IMR-90 (cell line): Measurements from ENCODE around the gene CAMTA1. TPM values are rescaled to one million over a fixed set of nuclear protein-coding genes. Genes with fewer than 3 reads are reported as not detected.

Experiments
- ATAC-seq: fragments of 200-7000 bp; cut with Tn5 transposase; 2 replicates; pipeline ENCODE4 v1.9.1; 2020; ENCODE audit warnings: low read depth, mild to moderate bottlenecking, moderate library complexity
- BruUV-seq: library from RNA; stranded (reverse); fragments of 400-500 nt; replicated peaks from 2 replicates; lab custom pipeline; 2021; lab: Mats Ljungman, UMichigan
- CTCF ChIA-PET: fragments of 300-600 bp; formaldehyde crosslinking; extraction: SDS; loops from one replicate; lab custom pipeline; 2021; ENCODE audit warnings: antibody characterized with exemption; lab: Yijun Ruan, JAX
- POLR2A ChIA-PET: fragments of 300-600 bp; sonication (Branson Sonifier 250); formaldehyde crosslinking; loops from one replicate; lab custom pipeline; 2022; ENCODE audit warnings: antibody characterized with exemption; ENCODE audit not compliant: unreplicated experiment; lab: Charles Lee
- DNase-seq: peaks from one replicate; pipeline ENCODE4 v3.0.0; 2013
- H2AFZ ChIP-seq: replicated peaks from 2 replicates; pipeline ENCODE3; 2013; ENCODE audit warnings: low read length, mild to moderate bottlenecking; ENCODE audit not compliant: poor library complexity
- H2AK5ac ChIP-seq: 2 replicates; pipeline ENCODE4 v1.6.1; 2013; ENCODE audit warnings: low read depth, low read length, inconsistent platforms
- H2AK9ac ChIP-seq: replicated peaks from 2 replicates; pipeline ENCODE3; 2013; ENCODE audit warnings: mild to moderate bottlenecking, low read depth, low read length, moderate library complexity; ENCODE audit not compliant: poor library complexity
- H2BK120ac ChIP-seq: 2 replicates; pipeline ENCODE4 v1.6.1; 2013; ENCODE audit warnings: low read depth, low read length, inconsistent platforms
- H2BK15ac ChIP-seq: 3 replicates; pipeline ENCODE4 v1.6.1; 2013; ENCODE audit warnings: low read depth, low read length, inconsistent platforms
- H2BK20ac ChIP-seq: 2 replicates; pipeline ENCODE4 v1.6.1; 2013; ENCODE audit warnings: low read depth, mild to moderate bottlenecking, inconsistent platforms, low read length, moderate library complexity
- H2BK5ac ChIP-seq: 2 replicates; pipeline ENCODE4 v1.6.1; 2013; ENCODE audit warnings: mild to moderate bottlenecking, low read depth, low read length, inconsistent platforms; ENCODE audit not compliant: poor library complexity, severe bottlenecking
- H3K14ac ChIP-seq: replicated peaks from 2 replicates; pipeline ENCODE4 v1.6.1; 2013; ENCODE audit warnings: low read depth, low read length, inconsistent platforms
- H3K18ac ChIP-seq: 2 replicates; pipeline ENCODE4 v1.6.1; 2013; ENCODE audit warnings: low read depth, low read length, control low read depth
- H3K23ac ChIP-seq: 2 replicates; pipeline ENCODE4 v1.6.1; 2013; ENCODE audit warnings: low read depth, low read length, inconsistent platforms
- H3K27ac ChIP-seq: 2 replicates; pipeline ENCODE4 v1.5.1; 2013; ENCODE audit warnings: mild to moderate bottlenecking, control low read depth, low read length; ENCODE audit not compliant: insufficient read depth
- H3K27me3 ChIP-seq: 2 replicates; pipeline ENCODE4 v1.6.1; 2013; ENCODE audit warnings: low read length; ENCODE audit not compliant: control insufficient read depth, insufficient read depth
- H3K36me3 ChIP-seq: 2 replicates; pipeline ENCODE4 v1.6.1; 2013; ENCODE audit warnings: low read length, mixed read lengths; ENCODE audit not compliant: control insufficient read depth, insufficient read depth
- H3K4ac ChIP-seq: 2 replicates; pipeline ENCODE4 v1.6.1; 2013; ENCODE audit warnings: low read depth, low read length, inconsistent platforms
- H3K4me1 ChIP-seq: 2 replicates; pipeline ENCODE4 v1.6.1; 2013; ENCODE audit warnings: low read length, mixed read lengths; ENCODE audit not compliant: control insufficient read depth, insufficient read depth
- H3K4me2 ChIP-seq: 2 replicates; pipeline ENCODE4 v1.6.1; 2013; ENCODE audit warnings: low read depth, mild to moderate bottlenecking, control low read depth, low read length, moderate library complexity
- H3K4me3 ChIP-seq: 2 replicates; pipeline ENCODE4 v1.5.1; 2013; ENCODE audit warnings: low read depth, mild to moderate bottlenecking, control low read depth, low read length, moderate library complexity; ENCODE audit not compliant: insufficient read depth
- H3K56ac ChIP-seq: 2 replicates; pipeline ENCODE4 v1.6.1; 2013; ENCODE audit warnings: low read length, inconsistent platforms; ENCODE audit not compliant: insufficient read depth; ENCODE audit errors: extremely low read depth
- H3K79me1 ChIP-seq, 2 experiments: 2 replicates each; pipeline ENCODE4 v1.6.1; 2013; ENCODE audit warnings: low read length in 2 of 2, inconsistent platforms in 1 of 2, low read depth in 1 of 2
- H3K9ac ChIP-seq: 2 replicates; pipeline ENCODE4 v1.6.1; 2013; ENCODE audit warnings: low read depth, low read length, control low read depth
- H3K9me1 ChIP-seq: 2 replicates; pipeline ENCODE4 v1.6.1; 2013; ENCODE audit warnings: low read length, inconsistent platforms; ENCODE audit not compliant: insufficient read depth
- H3K9me3 ChIP-seq: 2 replicates; pipeline ENCODE4 v1.6.1; 2013; ENCODE audit warnings: low read length; ENCODE audit not compliant: control insufficient read depth, insufficient read depth
- H4K20me1 ChIP-seq: 2 replicates; pipeline ENCODE4 v1.6.1; 2013; ENCODE audit warnings: low read length, inconsistent platforms; ENCODE audit not compliant: insufficient read depth
- H4K5ac ChIP-seq: 2 replicates; pipeline ENCODE4 v1.6.1; 2013; ENCODE audit warnings: mild to moderate bottlenecking, low read depth, low read length, control low read depth
- H4K8ac ChIP-seq, 2 experiments: 2 replicates each; pipeline ENCODE4 v1.6.1; 2013; ENCODE audit warnings: low read depth in 2 of 2, low read length in 2 of 2, control low read depth in 1 of 2, inconsistent platforms in 1 of 2
- H4K91ac ChIP-seq: 2 replicates; pipeline ENCODE4 v1.6.1; 2013; ENCODE audit warnings: low read depth, low read length, inconsistent platforms; ENCODE audit not compliant: insufficient read depth
- FOS ChIP-seq: fragments of 150-350 bp; IDR thresholded peaks from 2 replicates; pipeline ENCODE4 v1.6.1; 2016; ENCODE audit warnings: low read depth, low read length
- MAFK ChIP-seq: IDR thresholded peaks from 2 replicates; pipeline ENCODE4 v1.6.1; 2012; ENCODE audit warnings: low read depth, low read length, improper control_type of control experiment
- MAZ ChIP-seq: IDR thresholded peaks from 2 replicates; pipeline ENCODE4 v1.6.1; 2012; ENCODE audit warnings: low read depth, mild to moderate bottlenecking, low read length, improper control_type of control experiment, moderate library complexity, borderline replicate concordance
- NFE2L2 ChIP-seq: fragments of 150-350 bp; IDR thresholded peaks from 2 replicates; pipeline ENCODE4 v1.6.1; 2016; ENCODE audit warnings: low read depth, mild to moderate bottlenecking, low read length
- POLR2A ChIP-seq: IDR thresholded peaks from 2 replicates; pipeline ENCODE4 v1.6.1; 2012; ENCODE audit warnings: mild to moderate bottlenecking, low read depth, low read length
- RCOR1 ChIP-seq: IDR thresholded peaks from 2 replicates; pipeline ENCODE4 v1.6.1; 2012; ENCODE audit warnings: mild to moderate bottlenecking, low read length, improper control_type of control experiment; ENCODE audit not compliant: insufficient replicate concordance
- SMC3 ChIP-seq: fragments of 150-350 bp; IDR thresholded peaks from 2 replicates; pipeline ENCODE4 v1.6.1; 2016; ENCODE audit warnings: low read depth, mild to moderate bottlenecking, antibody characterized with exemption, low read length, moderate library complexity
- WGBS, 2 experiments: methylation state at CpG; one replicate each; pipeline versions ENCODE4 v1.1.5 to v1.1.7; 2013; ENCODE audit warnings: missing lambda C conversion rate in 2 of 2; ENCODE audit not compliant: insufficient read length in 1 of 2; ENCODE audit errors: extremely low coverage in 2 of 2; 5-methylcytosine and 5-hydroxymethylcytosine counted together
- dilution Hi-C: fragments of 300-500 bp; cut with HindIII; formaldehyde crosslinking; loops from one replicate; pipeline ENCODE4 v1.14.3; 2018; ENCODE audit warnings: low sequenced_read_pairs; ENCODE audit not compliant: unreplicated experiment
- in situ Hi-C: fragments of 300-500 bp; cut with MboI; formaldehyde crosslinking; loops from 3 replicates; pipeline ENCODE4 v1.14.3; 2019; ENCODE audit warnings: low sequenced_read_pairs, inconsistent platforms, mixed read lengths
- intact Hi-C: fragments of 100-400 bp; cut with micrococcal nuclease; formaldehyde crosslinking; loops from 2 replicates; pipeline ENCODE4 v1.10.0; 2022
- polyA plus RNA-seq, 3 experiments: library from polyadenylated mRNA; depleted of rRNA; stranded (reverse); fragments of >200 nt; gene quantifications; 2 replicates each; pipeline ENCODE4 v1.2.3, GENCODE V29; 2012; ENCODE audit warnings: low replicate concordance in 1 of 3
- total RNA-seq: library from RNA; depleted of rRNA; stranded (reverse); fragments of >200 nt; gene quantifications from 2 replicates; pipeline ENCODE4 v1.2.3, GENCODE V29; 2012
- TF ChIP-seq, protein P1 (sequence below): fragments of 150-350 bp; IDR thresholded peaks from 2 replicates; pipeline ENCODE4 v1.6.1; 2017; ENCODE audit warnings: mild to moderate bottlenecking, antibody characterized with exemption, low read length, low read depth

Gene CAMTA1
- total and polyA plus RNA-seq, 2 of the 4 experiments (the other 2 are of a cell fraction): 35.5 to 74.3 TPM

DNA sequence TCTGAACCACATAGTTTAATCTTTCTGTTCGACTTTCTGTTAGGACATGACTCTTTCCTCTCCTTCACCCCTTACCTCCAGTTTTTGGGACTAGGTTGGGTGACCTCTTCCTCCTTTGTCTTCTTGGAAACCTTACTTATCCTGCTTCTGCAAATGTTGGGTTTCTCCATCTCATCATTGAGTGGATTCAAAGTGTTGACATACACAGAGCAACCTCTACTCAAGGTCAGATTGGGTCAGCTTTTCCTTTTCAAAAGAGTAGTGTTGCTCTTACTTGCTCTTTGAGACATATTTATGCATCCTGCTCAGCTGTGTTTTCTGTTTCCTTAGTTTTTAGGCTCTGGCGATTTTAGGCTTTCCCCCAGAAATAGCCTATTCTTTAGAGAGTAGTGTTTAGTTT is 3.7 kb downstream of the CAMTA1 start:
- Histone ChIP-seq H3K18ac (no peak overlapping the region), H3K9ac (no peak overlapping the region), H4K8ac (no peak overlapping the region), H3K4me3 (no peak overlapping the region), H3K4ac (no peak overlapping the region), H3K27me3 (no peaks in the 10 kb centered on the region), H2AFZ (no peak overlapping the region), H2BK15ac (no peak overlapping the region), H4K5ac (no peak overlapping the region), H3K4me2 (no peak overlapping the region), H2BK5ac (no peak overlapping the region), H3K9me3 (no peaks in the 10 kb centered on the region), H3K9me1 (peaks cover 11% of the 10 kb centered on the region), H3K56ac (no peak overlapping the region), H2AK5ac (no peak overlapping the region), H3K14ac (no peak overlapping the region), H2BK20ac (no peak overlapping the region), H4K91ac (no peak overlapping the region), H3K4me1 (peaks cover 3% of the 10 kb centered on the region; the same call in 1 of the 2 replicates), H2AK9ac (no peak overlapping the region), H3K36me3 (no peaks in the 10 kb centered on the region; the same call in 1 of the 2 replicates), H3K27ac (no peak overlapping the region), H3K23ac (no peak overlapping the region), H2BK120ac (no peak overlapping the region), H4K20me1 (peaks cover 35% of the 10 kb centered on the region; the same call in 1 of the 2 replicates), H3K79me1 (peaks cover 26 to 47% of the 10 kb centered on the region in 2 experiments)
- in situ Hi-C loops (no loop called here), dilution Hi-C loops (no loop called here), intact Hi-C loops (no loop called here)
- no peak for DNase-seq
- no peak for ATAC-seq
- BruUV-seq: no TSS peak
- POLR2A ChIA-PET: no interaction called here
- TF ChIP-seq RCOR1 (no peak), SMC3 (no peak), NFE2L2 (no peak), MAZ (no peak), MAFK (no peak), POLR2A (no peak), FOS (no peak)
- TF ChIP-seq, protein P1, sequence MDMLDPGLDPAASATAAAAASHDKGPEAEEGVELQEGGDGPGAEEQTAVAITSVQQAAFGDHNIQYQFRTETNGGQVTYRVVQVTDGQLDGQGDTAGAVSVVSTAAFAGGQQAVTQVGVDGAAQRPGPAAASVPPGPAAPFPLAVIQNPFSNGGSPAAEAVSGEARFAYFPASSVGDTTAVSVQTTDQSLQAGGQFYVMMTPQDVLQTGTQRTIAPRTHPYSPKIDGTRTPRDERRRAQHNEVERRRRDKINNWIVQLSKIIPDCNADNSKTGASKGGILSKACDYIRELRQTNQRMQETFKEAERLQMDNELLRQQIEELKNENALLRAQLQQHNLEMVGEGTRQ: no peak
- WGBS, 2 experiments: no CpG with 5 or more reads among the region's 2 CpGs
- CTCF ChIA-PET: interaction anchor here (0.6 kb wide), 1 partner anchor 104 kb away, joined by 4 read pairs; no protein-coding TSS in a partner anchor
